ELR (cell line): ENCODE results near the gene NFIL3.
A peak's percentile ranks its signal among the peaks of the same experiment; 100 is the strongest.
"Not testable (repeated sequence)": the region's sequence is repeated elsewhere in the genome, so short reads cannot be mapped to it uniquely, and the experiment has no call there.

ENCODE experiments used
- DNase-seq: peaks from one replicate; pipeline ENCODE4 v3.0.0-alpha.2; 2015; ENCODE audit warnings: low read depth

Gene NFIL3, protein sequence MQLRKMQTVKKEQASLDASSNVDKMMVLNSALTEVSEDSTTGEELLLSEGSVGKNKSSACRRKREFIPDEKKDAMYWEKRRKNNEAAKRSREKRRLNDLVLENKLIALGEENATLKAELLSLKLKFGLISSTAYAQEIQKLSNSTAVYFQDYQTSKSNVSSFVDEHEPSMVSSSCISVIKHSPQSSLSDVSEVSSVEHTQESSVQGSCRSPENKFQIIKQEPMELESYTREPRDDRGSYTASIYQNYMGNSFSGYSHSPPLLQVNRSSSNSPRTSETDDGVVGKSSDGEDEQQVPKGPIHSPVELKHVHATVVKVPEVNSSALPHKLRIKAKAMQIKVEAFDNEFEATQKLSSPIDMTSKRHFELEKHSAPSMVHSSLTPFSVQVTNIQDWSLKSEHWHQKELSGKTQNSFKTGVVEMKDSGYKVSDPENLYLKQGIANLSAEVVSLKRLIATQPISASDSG

DNA sequence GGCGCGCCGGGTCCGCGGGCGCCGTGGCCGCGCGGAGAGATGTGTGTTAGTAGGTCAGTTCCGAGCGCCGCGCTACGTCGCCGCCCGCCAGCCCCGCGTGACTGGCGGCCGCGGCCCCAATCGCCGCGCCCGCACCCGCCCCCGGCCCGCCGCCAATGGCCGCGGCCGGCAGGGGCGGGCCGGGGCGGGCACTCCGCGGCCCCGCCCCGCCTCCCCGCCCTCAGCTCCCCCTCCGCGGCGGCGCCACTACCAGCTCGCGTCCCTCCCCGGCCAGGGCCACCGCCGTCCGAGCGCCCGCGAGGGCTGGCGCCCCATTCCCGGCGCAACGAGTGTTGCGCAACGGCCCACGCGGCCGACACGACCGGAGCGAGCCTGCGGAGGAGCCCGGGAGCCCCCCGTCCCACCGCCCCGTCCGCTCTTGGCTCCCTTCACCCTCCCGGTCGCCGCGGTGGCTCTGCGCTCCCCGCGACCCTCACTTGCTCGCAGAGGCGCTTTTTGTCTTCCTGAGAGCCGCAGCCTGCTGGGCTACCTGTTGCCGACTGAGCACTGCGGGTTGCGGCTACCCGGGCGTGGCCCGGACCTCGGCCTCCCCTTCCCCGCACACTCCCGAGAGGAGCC, at the start of gene NFIL3:
Gene NFIL3, minus strand, starts transcription at position 48 of the 618 bp plus-strand sequence. CDS start 13,098 bp downstream, outside the sequence.
- peak; percentile 84 for DNase-seq

DNA sequence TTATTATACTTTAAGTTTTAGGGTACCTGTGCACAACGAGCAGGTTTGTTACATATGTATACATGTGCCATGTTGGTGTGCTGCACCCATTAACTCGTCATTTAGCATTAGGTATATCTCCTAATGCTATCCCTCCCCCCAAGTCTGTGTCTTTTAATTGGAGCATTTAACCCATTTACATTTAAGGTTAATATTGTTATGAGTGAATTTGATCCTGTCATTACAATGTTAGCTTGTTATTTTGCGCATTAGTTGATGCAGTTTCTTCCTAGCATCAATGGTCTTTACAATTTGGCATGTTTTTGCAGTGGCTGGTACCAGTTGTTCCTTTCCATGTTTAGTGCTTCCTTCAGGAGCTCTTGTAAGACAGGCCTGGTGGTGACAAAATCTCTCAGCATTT, 47.9 kb upstream of the NFIL3 start:
- DNase-seq = not testable (repeated sequence)

DNA sequence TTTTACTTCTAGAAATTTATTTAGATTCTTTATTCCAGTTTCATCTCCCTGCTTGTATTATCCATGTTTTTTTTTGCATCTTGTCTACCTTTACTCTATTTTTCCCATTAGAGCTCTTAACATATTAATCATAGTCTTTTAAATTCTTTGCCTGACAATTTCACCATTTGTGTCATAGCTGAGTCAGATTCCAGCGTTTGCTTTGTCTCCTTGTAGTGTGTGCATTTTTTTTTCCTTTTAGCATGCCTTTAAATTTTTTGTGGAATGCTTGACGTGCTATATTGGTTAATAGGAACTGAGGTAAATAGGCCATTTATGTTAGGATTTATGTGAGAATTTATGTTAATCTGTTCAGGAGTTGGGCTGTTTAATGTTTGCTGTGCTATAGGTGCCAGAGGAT, 41.8 kb upstream of the NFIL3 start:
- DNase-seq = peak; percentile 53

DNA sequence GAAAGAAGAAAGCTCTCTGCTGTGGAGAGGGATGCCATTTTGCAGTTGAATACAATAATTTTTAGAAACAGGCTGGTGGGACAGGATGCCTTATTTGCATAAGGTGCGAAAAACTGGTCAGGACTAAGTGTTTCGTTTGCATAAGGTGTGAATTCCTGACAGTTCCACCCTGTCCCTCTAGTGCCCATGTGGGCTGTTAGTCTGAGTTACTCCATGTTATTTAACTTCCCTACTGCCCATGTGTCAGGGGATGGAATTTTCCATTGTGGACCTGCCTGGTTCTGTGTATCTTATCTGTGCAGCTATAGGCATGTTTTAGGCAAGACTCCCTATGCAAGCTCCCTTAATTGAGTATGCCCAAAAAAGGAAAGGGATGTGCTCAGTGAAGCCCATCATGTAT, 35.3 kb upstream of the NFIL3 start:
- DNase-seq = no peak

DNA sequence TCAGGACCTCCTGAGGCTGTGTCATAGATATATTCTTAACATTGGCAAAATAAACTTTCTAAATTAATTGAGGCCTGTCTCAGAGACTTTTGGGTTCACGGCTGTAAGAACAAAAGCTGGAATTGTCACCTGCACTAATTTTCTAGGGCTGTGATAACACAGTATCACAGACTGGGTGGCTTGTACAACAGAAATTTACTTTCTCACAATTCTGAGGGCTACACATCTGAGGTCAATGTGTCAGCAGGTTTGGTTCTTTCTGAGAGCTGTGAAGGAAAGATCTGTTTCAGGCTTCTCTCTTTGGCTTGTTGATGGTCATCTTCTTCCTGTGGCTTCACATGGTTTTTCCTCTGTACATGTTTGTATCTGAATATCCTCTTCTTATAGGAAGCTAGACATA, 29.2 kb upstream of the NFIL3 start:
- no peak for DNase-seq

DNA sequence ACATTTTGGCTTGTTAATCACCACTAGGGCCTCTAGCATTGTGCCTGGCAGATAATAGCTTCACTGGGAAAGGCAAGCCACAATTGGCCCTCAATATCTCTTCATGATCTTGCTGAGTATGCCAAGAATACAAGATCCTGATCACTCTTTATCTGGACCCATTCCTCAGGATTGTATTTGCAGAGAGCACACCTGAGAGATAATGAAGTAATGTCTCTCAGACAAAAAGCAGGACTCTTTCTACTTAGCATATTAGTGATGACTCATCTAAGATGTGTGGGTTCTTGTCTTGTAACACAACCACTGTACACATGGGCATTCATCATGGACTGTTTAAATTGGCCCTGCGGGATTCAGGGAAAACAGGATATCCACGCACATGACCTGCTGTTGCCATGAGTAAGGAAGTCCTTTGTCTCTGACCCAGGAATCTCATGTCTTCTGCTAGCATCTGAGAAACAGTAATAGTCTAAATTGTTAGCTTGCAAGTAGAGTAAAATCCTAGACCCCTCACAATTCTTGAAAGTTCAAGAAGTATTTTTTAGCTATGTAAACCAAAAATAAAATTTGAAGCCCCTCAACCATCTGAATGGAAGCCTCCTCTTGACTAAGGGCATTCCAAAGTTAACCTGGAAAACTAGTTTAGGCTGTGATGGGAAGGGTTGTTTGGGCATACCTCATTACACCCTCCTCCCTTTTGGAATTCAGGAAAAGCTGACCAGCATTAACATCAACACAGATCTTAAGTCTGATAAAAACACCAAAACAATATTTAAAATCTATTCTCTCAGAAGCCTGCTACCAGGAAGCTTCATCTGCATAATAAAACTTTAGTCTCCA, 28.0 kb upstream of the NFIL3 start:
- no peak for DNase-seq

DNA sequence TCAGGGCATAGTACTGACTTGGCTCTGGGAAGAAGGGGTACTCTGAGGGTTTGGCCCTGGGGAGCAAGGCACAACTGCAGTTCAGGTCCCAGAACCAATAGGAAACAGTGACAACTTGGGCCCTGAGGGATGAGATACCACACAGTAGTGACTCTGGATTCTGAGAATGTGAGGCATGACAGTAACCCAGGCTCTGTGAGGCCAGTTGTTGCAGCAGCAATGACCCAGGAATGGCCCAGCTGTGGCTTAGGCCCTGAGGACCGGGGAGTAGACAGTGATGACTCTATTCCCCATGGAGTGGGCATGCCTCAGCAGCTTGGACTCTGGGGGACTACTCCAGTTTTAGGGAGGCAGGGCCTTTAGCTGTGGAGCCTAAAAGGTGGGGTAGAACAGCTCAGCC, 21.5 kb upstream of the NFIL3 start:
- DNase-seq = no peak

DNA sequence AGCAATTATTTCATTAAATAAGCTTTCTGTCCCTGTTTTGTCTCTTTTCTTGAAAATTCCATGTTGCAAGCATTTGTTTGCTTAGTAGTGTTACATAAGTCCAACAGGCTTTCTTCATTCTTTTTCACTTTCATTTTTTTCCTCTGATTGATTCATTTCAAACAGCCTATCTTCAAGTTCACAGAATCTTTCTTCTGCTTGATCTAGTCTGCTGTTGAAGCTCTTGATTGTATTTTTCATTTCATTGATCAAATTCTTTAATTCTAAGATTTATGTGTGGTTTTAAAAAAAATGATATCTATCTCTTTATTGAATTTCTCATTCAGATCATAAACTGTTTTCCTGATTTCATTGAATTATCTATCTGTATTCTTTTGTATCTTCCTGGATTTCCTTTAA, 20.4 kb upstream of the NFIL3 start:
- no peak for DNase-seq

DNA sequence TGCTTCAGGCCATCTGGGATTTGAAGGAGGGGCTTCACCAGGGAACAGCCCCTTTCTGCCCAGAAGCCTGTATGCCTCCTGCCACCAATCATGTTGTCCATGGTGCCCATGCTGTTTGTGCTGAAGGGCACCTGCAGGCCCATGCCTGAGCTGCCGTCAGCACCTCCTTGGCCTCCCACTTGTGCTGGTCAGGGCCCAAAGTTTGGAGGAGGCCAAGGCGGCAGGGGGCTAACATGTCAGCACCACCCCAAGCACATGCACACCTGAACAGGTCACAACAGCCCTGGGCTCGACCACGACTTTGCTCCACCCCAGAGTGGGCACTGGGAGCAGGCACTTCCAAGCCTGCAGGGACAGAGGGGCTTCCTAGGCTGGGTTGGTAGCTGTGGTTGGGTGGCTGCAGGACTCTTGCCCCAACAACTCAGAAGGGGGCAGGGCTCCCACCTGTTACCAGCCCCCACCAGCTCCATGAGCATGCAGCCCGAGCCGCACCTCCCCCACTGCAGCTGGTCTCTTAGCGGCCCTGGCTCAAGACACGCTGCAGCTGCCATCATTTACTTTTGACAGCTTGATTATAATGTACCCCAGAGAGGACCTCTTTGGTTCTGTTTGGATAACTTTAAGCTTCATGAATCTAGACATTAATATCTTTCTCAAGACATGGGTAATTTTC, 19.8 kb upstream of the NFIL3 start:
- DNase-seq = no peak

DNA sequence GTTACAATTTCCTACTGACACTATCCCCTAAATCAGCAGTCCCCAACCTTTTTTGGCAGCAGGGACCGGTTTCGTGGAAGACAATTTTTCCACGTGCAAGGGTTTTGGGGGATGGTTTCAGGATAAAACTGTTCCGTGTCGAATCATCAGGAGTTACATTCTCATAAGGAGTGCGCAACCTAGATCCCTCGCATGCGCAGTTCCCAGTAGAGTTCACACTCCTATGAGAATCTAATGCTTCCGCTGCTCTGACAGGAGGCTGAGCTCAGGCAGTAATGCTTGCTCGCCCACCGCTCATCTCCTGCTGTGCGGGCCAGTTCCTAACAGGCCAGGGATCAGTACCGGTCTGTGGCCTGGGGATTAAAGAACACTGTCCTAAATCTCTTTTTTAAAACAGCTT, 13.2 kb upstream of the NFIL3 start:
- DNase-seq = no peak

DNA sequence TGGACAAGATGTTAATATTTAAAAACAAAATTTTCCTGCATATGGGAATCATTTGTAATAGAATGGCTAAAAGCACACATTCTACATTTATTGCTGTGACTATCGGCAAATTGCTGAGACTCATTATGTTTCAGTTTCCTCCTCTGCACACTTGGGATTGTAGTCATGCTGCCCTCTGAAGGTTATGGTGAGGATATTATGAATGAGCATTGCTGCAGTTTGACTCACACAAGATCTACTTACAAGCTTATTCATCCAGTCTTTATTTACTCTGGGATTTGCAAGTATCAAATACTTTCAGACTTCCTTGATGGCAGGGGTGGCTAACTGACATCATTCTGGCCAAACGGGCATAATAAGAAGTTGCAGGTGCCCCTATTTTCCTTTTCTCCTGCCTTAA, 9.5 kb upstream of the NFIL3 start:
- peak; percentile 94 for DNase-seq

DNA sequence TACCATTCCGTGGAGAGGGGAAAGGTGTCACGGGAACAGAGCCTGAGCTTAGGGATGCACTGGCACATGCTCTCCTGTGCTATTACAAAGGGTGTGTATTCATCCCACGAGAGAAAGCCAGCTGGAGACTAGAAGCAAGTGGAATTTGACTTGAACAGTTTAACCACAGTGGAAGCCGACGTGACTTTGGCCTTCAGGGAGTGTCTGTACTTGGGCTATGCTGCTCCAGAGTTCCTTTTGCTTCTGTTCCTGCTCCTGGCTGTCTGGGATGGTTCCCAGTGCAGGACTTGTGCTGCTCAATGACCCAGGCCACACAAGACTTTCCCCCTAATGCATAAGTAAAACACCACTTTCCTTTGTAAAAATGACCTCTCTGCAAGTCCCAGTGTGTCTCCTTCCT, 7.9 kb upstream of the NFIL3 start:
- DNase-seq = no peak

DNA sequence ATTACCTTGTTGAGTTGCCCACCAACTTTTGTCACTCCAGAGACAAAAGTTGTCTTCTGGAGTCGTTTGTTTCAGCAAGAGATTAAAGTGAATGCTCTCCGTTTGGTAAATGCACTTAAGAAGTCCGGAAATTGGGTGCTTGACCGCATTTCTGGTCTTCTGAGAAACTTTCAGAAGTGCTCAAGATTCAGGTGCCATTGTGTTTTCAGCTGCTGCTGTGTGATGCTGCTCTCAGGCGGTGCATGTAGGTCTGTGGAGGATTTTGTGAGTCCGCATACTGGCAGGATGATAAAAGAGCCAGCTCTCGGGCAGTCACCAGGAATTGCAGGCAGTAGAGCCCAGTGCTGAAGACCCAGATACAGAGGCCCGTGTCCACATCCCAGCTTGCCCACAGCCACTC, 5.9 kb upstream of the NFIL3 start:
- no peak for DNase-seq

DNA sequence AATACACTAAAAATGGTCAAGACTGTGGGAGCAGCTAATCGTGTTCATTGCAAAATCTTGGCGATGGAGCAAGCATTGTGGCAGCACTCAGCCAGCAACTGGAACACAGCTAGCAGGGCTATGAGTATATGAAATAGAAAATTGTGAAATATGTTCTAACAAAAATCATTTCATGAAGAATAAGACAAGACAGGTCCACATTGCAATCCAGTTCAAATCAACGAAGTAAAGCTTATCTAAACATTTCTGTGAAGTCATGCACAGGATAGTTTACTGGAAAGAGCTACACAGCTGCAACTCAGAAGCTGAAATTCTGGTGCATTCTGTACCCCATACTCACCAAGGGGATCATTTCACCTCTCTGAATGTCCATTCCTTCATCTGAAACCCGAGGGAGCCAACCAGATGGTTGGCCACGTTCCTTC, 5.3 kb upstream of the NFIL3 start:
- DNase-seq = no peak

DNA sequence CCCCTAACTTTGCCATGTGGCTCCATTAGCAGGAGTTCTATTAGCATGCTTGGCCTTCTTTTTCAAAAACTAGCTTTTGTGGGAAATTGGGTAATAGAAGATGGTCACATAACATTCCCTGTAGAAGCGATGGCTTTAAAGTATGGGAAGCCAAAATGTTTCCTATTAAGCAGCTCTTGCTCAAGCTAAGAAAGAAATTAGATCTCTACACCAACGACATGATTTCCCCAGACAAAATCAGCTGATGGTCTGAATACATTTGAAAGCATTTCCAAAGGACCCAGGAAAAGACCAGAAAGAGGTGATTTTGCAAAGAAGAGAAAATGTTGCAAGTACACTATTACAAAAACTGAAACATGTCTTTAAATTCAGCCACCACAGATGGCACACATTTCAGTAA, 4.8 kb upstream of the NFIL3 start:
- no peak for DNase-seq

DNA sequence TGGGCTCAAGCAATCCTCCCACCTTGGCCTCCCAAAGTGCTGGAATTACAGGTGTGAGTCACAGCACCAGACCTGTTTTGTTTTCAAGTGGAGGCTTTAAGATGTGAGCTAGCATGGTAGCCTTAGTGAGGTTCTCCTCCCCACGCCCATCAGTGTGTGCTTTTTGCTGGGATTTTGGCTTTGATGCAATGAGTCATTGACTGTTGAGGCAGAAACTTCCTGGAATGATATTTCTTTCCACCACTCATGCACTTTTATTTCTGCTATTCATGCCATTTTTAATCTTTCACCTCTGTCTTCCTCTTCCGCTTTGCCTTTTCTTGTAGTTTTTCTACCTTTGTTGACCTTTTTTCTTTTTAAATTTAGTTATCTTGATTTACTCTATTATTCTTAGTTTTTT, 4.2 kb upstream of the NFIL3 start:
- peak; percentile 58 for DNase-seq

DNA sequence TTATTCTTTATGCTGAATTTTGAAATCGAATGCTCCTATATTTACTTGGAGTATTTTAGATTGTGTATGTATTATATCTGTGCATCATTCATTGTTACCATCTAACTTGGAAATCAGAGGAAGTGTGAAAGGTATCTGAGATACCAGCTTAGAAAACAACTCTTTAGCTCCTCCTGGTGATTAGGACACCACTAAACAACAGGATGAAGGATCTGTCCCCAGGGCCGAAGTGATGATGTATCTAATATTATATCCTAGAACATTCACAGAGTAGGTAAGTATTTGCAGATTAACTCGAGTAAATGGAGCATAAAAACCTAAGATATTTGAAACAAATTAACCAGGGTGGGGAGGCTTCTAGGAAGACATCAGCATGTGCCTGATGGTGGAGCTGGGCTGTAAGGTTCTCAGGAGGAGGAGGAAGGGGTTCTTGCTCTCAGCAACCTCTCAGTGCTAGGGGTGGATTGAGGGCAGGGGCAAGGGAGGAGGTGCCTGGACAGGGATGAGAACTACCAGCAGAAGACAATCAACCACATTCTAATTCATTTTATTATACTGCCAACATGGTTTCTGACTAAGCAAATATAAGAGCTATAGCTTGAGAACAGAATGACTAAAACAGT, 2.6 kb upstream of the NFIL3 start:
- DNase-seq = peak; percentile 73

DNA sequence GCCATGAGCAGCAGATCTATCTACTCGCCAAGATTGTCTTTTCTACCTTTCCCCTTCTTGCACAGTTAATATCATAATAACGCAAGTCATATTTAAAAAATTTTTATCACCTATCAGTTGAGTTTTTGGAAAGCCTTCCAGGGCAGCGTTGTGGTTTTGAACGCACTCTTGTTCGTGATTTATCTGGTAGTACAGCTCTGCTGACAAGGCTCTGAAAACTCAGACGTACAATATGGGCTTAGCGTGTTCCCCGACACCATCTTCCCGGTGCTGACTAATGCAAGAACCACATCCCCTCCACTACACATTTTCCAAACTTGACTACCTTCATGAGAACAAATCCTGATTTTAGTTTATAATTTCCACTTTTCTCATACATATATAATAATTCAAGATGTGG, 1.6 kb upstream of the NFIL3 start:
- no peak for DNase-seq

DNA sequence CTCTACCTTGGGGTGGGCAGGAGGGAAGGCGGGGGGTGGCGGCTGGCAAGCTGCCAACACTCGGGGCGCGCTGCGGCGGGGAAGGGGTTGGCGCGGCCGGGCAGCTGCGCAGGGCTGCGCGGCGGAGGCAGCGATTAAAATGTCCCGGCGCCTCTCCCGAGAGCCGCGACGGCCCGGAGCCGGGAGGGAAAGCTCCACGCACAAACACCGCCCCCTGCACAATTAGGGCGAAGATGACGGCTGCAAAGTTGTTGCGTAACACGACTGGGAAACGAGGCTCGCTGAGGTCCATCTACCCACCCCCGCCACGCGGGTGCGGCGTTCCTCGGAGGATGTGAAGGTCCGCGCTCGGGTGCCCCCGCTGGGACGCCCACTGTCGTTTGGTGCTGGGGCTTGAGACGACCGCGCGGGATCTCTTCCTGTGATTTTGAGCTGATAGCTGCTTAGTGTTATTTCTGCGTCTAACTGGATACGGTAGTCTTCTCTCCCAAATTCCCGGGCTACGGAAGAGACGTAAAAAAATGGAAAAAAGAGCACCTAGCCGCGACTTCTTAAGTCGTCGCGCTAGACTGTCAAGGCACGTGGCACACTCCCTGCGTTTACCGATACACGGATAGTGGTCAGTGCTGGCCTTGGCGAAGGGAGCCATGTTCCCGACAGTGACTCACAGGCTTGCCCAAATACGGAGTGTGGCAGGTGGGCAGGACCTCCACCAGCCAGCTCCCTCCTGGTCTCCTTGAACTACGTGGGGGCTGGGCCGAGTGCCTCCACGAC, 958 bp upstream of the NFIL3 start:
- DNase-seq = peak; percentile 83

DNA sequence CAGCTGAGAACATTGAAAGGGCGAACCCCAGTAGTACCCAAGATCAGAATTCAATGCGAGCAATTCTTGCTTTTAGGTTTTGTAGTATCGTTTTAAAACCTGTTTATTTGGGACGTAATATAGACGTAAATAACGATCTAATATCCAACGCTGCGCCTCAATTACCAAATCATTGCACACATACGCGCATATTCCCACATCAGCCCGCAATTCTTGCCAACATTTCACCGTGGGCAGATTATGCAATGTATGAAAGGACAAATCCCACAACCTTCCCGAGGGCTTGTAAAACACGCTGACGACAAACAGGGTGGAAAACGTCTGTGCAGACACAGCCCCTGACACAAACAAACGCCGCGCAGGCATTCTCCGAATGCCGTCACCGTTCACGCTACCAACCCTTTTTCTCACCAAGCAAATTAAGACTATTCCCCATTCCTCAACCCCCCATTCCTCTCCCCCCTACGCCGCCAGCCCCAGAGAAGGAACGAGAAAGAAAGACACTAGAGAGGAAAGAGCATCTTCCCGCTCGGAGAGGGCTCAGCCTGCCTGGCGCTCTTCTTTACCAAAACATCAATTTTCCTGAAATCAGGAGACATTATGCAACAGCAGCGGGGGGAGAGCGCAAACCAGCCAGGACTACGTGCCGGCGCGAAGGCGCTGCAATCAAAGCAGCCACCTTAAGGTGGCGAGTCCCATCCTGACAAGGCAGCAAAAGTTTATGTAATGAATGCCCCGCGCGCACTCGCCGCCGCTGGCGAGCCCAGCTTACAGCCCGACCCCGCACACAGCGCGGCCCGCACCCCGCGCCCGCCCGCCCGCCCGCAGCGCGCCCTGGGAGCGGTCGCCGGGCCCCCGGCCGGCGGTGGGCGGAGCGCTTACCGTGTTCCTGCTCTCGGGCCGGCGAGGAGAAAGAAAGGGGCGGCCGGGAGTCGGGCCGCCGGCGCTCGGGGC, 597 bp downstream of the NFIL3 start:
- DNase-seq = peak; percentile 78
